C4-2B (cell line): ENCODE data around the gene WNT6.

ENCODE experiments used
- CTCF ChIP-seq: fragments of 450-650 bp; conservative IDR thresholded peaks from 2 replicates; pipeline ENCODE4 v1.5.1; 2017; ENCODE audit warnings: mild to moderate bottlenecking
- ZFX ChIP-seq: fragments of 450-650 bp; IDR thresholded peaks from 2 replicates; pipeline ENCODE4 v1.6.1; 2017

- TF ChIP-seq CTCF (no peak), ZFX (no peak)
These were observed 24.9 kb upstream of the WNT6 start for GRCh38 chr2:218834685-218835084.
